Islet precursor cell (in vitro differentiated cells): ENCODE results near the gene MANEAL.

Experiments used
- DNase-seq: peaks from one replicate; pipeline ENCODE4 v3.0.0-alpha.2; 2018

The MANEAL gene

GRCh38 chr1:37792943-37793686, 532 bp upstream of the MANEAL start:
- DNase-seq = no peak

GRCh38 chr1:37794372-37795339, 1.0 kb downstream of the MANEAL start:
- DNase-seq = no peak

GRCh38 chr1:37795340-37796125, 1.9 kb downstream of the MANEAL start:
- peak; percentile 87 for DNase-seq

DNA sequence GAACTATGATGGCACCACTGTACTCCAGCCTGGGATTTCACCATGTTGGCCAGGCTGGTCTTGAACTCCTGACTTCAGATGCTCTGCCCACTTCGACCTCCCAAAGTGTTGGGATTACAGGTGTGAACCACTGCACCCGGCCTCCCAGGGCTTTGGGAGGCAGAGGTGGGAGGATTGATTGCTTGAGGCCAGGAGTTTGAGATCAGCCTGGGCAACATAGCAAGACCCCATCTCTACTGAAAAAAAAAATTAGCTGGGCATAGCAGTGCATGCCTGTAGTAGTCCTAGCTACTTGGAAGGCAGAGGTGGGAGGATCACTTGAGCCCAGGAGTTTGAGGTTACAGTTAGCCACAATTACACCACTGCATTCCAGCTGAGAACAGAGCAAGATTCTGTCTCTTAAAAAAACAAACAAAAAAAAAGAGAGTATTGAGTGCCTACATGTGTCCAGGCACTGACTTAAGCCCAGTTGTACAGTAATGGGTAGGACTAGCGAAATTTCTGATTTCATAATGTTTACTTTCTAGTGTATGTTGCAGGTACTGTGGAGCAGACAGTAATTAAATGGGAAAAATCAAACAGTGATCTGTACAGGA, 4.2 kb downstream of the MANEAL start:
- no peak for DNase-seq

- DNase-seq = no peak
These were observed 8.8 kb downstream of the MANEAL start for GRCh38 chr1:37802439-37802838.

DNA sequence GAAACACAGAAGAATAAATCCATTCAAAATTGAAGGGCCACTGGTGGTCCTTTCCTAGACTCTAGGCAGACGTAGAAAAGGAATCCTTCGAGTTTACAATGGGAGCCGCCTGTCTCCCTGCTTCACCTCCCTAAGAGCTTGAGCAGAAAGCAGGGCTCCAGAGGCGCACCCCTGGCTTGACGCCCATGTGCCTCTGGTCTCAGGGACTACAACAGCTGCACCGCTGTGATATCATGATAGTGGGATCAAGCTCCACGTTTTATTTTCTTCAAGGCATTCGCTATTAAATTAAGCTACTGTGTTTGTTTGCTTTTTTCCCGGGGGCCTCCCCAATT, 13.5 kb downstream of the MANEAL start:
- no peak for DNase-seq

DNA sequence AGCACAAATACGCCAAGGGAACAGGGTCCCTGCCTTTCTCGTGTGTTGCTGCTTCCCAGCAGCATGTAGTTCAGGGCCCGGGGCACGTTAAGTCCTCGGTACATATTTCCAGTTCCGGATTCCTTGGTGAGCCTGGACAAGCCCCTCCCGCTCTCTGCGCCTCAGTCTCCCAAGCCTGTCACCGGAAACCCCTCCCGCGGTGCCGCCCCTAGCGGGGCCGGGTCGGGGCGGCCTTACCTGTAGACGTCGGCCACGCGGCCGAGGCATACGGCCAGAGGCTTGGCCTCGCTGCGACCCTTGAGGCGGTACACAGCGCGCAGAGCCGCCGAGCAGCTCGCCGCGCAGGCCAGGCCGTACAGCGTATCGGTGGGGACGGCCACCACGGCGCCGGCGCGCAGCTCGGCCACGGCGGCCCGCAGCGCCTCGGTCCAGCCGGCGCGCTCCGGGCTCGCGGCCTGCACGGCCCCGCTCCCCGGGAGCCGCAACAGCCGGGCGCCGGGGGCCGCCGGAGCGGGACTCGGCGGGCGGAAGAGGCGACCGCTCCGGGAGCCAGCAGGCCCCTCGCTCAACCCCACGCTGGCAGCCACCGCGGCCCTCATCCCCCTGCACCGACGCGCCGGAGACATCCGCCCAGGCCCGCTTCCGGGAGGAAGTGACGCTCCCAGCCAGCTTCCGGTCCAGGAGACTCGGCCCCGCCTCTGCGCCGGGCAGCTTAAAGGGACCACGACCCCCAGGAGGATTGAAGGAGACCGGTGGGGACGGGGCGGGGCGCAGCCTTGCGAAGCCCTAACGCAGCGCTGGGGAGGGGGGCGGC, 14.1 kb downstream of the MANEAL start, which contains the start of the genes C1orf122 and YRDC:
TSS of gene C1orf122 (plus strand) at position 236 of the 814 bp plus-strand sequence. CDS start 615 bp downstream, outside the sequence.
TSS of gene YRDC (minus strand) at position 654 of the 814 bp plus-strand sequence. CDS start at position 626, 28 bp downstream.
- DNase-seq = peak; percentile 97

DNA sequence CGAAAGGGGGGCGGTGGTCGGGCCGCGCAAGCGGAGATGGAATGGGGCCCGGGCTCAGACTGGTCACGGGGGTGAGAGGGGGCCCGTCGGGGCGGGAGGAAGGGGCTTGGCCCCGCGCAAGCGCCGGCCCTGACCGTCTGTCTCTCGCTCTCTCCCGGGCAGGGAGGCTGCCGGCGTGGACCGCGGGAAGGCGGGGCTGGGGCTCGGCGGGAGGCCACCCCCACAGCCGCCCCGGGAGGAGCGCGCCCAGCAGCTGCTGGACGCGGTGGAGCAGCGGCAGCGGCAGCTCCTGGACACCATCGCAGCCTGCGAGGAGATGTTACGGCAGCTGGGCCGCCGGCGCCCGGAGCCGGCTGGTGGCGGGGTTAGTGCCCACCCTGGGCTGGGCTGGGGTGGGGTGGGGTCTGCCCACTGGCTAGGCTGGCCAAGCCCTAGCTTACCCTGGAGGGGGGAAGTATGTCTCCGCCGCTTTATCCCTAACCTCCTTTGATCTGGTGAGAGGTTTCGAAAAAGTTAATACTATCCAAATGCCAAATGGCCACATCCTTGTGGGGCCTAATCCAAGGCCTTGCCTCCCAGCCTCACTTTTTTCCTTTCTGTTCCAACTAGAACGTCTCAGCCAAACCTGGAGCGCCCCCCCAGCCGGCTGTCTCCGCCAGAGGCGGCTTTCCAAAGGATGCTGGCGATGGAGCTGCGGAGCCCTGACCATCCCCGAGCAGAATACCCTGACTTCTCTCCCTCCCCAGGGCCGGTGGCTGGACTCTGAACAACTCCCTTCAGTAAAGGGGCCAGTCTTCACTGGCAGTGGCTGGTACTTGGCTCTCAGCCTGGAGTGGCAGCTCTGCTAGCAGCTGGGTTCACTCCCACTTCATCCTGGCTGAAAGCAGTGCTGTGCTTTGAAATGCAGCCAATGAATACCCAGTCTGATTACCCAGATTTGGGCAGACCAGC, 15.0 kb downstream of the MANEAL start:
- peak; percentile 90 for DNase-seq

GRCh38 chr1:37809942-37810341, 16.3 kb downstream of the MANEAL start:
- DNase-seq = no peak

- DNase-seq = peak; percentile 85
These were observed 17.5 kb downstream of the MANEAL start for GRCh38 chr1:37811027-37811655.

DNA sequence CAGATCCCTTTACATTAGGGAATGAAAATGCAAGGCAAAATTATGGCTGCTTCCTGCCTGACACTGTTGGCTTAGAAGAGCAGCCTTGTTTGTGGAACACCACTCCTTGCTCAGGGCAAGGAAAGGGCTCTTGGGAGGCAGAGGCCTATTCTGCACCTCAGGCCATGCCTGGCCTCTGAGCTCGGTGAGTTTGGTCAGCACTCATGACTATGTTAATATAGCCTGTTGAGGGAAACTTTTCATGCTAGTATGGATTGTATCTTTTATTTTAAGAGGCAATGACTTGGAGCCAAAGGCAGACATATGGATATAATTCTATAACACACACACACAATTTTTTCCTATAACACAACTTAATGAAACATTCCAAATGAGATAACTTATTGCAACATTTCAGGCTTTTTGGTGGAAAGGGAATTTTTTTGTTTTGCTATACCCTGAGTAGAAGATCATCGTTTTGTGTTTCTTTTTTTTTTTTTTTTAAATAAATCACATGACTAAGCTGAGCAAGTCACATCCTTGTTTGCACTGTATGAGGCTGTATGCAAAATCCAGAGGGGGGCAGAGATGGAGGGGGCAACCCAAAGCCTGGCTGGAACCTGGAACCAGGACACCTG, 20.0 kb downstream of the MANEAL start:
- no peak for DNase-seq

- DNase-seq = no peak
These were observed 20.6 kb downstream of the MANEAL start for GRCh38 chr1:37814252-37814651.

GRCh38 chr1:37817481-37817880, 23.8 kb downstream of the MANEAL start:
- no peak for DNase-seq

GRCh38 chr1:37821481-37821880, 27.8 kb downstream of the MANEAL start:
- no peak for DNase-seq

DNA sequence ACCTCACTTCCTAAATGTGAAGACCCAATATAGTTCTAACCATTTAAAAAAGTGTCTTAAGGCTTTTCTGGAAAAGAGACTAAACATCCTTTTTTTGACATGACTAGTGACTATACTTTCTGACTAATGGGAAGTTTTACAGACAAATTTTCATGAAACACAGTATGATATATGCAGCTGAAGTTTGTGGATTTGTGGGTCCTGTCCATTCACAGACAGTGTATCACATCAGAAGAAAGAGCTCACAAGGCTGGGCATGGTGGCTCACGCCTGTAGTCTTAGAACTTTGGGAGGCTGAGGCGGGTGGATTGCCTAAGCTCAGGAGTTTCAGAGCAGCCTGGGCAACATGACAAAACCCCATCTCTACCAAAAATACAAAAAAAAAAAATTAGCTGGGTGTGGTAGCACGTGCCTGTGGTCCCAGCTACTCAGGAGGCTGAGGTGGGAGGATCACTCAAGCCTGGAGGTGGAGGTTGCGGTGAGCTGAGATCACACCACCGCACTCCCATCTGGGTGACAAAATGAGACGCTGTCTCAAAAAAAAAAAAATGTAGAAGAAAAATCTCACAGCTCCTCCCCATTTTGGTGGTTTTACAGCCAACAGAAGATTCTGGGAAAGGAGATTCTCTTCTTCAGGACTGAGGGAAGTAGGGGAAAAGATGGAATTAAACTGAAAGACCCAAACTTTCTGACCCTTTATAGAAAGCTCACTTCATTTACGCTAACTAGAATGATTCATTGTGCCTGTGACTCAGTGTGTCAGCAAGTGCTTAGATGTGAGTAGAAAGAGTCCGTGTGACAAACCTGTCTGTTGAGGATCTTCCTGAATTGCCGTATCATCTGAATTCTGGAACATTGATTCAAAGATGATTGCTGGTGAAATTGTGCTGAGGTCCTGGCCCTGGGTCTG, 29.5 kb downstream of the MANEAL start:
- DNase-seq = no peak

DNA sequence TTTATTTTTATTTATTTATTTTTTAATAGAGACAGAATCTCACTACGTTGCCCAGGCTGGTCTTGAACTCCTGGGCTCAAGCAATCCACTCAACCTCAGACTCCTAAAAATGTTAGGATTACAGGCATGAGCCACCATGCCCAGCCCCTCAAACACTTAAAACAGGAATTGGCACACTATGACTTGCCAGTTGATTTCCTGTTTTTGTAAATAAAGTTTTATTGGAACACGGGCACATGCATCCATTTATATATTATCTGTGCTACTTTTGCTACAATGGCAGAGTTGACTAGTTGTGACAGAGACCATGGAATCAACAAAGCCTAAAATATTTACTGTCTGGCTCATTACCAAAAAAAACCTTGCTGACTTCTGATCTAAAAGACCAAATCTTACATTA, 30.4 kb downstream of the MANEAL start:
- no peak for DNase-seq

- DNase-seq = no peak
These were observed 31.9 kb downstream of the MANEAL start for GRCh38 chr1:37825506-37825905.

- DNase-seq = no peak
These were observed 34.9 kb downstream of the MANEAL start for GRCh38 chr1:37828410-37829074.
